Peyer's patch (tissue), 4 donors: ENCODE measurements around the gene DPM2. TPM values are rescaled to one million over a fixed set of nuclear protein-coding genes. Genes with fewer than 3 reads are reported as not detected.

ENCODE experiments used
- DNase-seq, 3 donors: peaks; one replicate each; pipeline ENCODE4 v3.0.0-alpha.2; 2017 to 2019
- H3K27ac ChIP-seq, 4 donors: fragments of 200-600 bp; sonication (generic); one replicate each; pipeline ENCODE4 v1.5.1; 2016 to 2019
- H3K27me3 ChIP-seq, 2 donors: fragments of 200-600 bp; sonication (generic); one replicate each; pipeline ENCODE4 v1.5.1; 2019
- H3K36me3 ChIP-seq, 3 donors: fragments of 200-600 bp; sonication (generic); one replicate each; pipeline ENCODE4 v1.5.1; 2016 to 2019
- H3K4me1 ChIP-seq, 4 donors: fragments of 200-600 bp; sonication (generic); one replicate each; pipeline ENCODE4 v1.5.1; 2016 to 2019
- H3K4me3 ChIP-seq, 4 donors: fragments of 200-600 bp; sonication (generic); 1 replicate in 3 of 4; 2 replicates in 1 of 4; pipeline ENCODE4 v1.5.1; 2016 to 2019; ENCODE audit warnings: mild to moderate bottlenecking in 1 of 4
- H3K9me3 ChIP-seq, 4 donors: fragments of 200-600 bp; sonication (generic); one replicate each; pipeline ENCODE4 v1.5.1; 2016 to 2019; ENCODE audit warnings: mild to moderate bottlenecking in 1 of 4
- CTCF ChIP-seq, 6 experiments: fragments of 450-650 bp in 4 of 6; fragments of 200-600 bp in 2 of 6; sonication (generic) in 1 of 6; IDR thresholded peaks; one replicate each; pipeline ENCODE4 v1.5.1; 2017 to 2019; ENCODE audit warnings: antibody characterized with exemption in 6 of 6, mild to moderate bottlenecking in 3 of 6, moderate library complexity in 1 of 6
- POLR2A ChIP-seq, 2 donors: fragments of 450-650 bp; IDR thresholded peaks; one replicate each; pipeline ENCODE4 v1.5.1; 2017; ENCODE audit warnings: antibody characterized with exemption in 2 of 2, mild to moderate bottlenecking in 2 of 2, moderate library complexity in 2 of 2
- total RNA-seq, 4 donors: library from RNA; depleted of rRNA; stranded (reverse); fragments of >200 nt; gene quantifications; one replicate each; pipeline ENCODE4 v1.1.0, GENCODE V29; 2016

DPM2 gene
- total RNA-seq, 4 donors from 2014 or later, result 20.6 to 27.3 (median 22.1) TPM

GRCh38 chr9:127915325-127915752 is 22.3 kb downstream of the DPM2 start:
- Histone ChIP-seq H3K4me3 (peak overlapping the region; percentile 66 to 76 (median 72)), H3K4me1 (peaks cover 6 to 57% (median 36%) of the 10 kb centered on the region in 4 donors), H3K27me3 (no peaks in the 10 kb centered on the region), H3K36me3 (peaks cover 0 to 33% (median 0%) of the 10 kb centered on the region in 3 donors), H3K27ac (peak overlapping the region; percentile 55 to 89 (median 76)), H3K9me3 (no peaks in the 10 kb centered on the region)
- TF ChIP-seq POLR2A (IDR thresholded peaks at IDR 0.05), result no peak
- no peak for TF ChIP-seq CTCF (IDR thresholded peaks at IDR 0.05)
- DNase-seq, result peak in 2 of 3 donors; percentile 70 to 79

GRCh38 chr9:127913682-127914081 is 24.0 kb downstream of the DPM2 start:
- Histone ChIP-seq H3K4me3 (no peak overlapping the region), H3K27me3 (no peaks in the 10 kb centered on the region), H3K36me3 (peaks cover 0 to 41% (median 0%) of the 10 kb centered on the region in 3 donors), H3K9me3 (no peaks in the 10 kb centered on the region), H3K4me1 (peaks cover 2 to 52% (median 33%) of the 10 kb centered on the region in 4 donors), H3K27ac (peak overlapping the region in 1 of 4 donors; percentile 65)
- TF ChIP-seq POLR2A (IDR thresholded peaks at IDR 0.05) (no peak), CTCF (IDR thresholded peaks at IDR 0.05) (no peak)
- DNase-seq, result no peak

DNA sequence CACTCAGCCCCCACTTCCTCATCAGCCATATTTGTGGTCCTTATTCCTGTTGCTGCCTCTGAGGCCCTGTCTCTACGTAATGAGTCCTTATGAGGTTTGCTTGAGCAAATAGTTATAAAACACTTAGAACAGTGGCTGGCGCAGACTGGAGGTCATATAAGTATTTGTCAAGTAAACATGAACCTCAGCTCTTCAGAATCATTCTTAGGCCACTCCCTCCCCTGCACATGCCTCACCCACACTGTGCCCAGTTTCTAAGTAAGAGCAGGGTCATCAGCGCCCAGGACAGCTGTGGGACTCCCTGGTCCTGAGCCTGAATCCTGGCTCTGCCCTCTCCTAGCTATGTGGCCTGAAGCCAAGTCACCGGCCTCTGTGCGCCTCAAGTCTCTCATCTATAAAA is 24.8 kb downstream of the DPM2 start:
- Histone ChIP-seq H3K4me1 (peaks cover 2 to 44% (median 25%) of the 10 kb centered on the region in 4 donors), H3K9me3 (no peaks in the 10 kb centered on the region), H3K27ac (peak overlapping the region in 2 of 4 donors; percentile 37 to 65), H3K27me3 (no peaks in the 10 kb centered on the region), H3K36me3 (peaks cover 0 to 47% (median 0%) of the 10 kb centered on the region in 3 donors), H3K4me3 (no peak overlapping the region)
- no peak for TF ChIP-seq POLR2A (IDR thresholded peaks at IDR 0.05)
- TF ChIP-seq CTCF (IDR thresholded peaks at IDR 0.05), result no peak
- peak in 2 of 3 donors; percentile 61 to 71 for DNase-seq

DNA sequence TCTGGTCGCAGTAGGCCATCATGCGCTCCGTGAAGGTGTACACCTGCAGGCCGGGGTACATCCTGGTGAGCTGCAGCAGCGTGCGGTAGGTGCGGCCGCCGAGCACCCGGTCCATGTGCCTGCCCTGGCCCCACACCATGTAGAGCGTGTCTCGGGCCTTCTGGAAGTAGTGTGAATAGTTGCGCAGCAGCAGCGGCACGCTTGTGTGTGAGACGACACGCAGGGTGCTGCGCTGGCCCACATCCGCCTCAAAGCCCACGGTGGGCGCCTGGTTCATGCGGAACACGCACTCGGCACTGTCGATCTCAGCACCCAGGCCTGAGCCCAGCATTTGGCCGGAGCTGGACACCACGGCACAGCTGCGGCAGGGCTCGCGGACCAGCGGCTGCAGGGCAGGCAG is 25.4 kb downstream of the DPM2 start:
- no peak for DNase-seq
- H3K27me3 ChIP-seq, result no peaks in the 10 kb centered on the region
- no peak for TF ChIP-seq POLR2A (IDR thresholded peaks at IDR 0.05)
- TF ChIP-seq CTCF (IDR thresholded peaks at IDR 0.05), result no peak
- peaks cover 2 to 39% (median 24%) of the 10 kb centered on the region in 4 donors for H3K4me1 ChIP-seq
- peak overlapping the region in 2 of 4 donors; percentile 37 to 65 for H3K27ac ChIP-seq
- no peaks in the 10 kb centered on the region for H3K9me3 ChIP-seq
- H3K36me3 ChIP-seq, result peaks cover 0 to 49% (median 0%) of the 10 kb centered on the region in 3 donors
- H3K4me3 ChIP-seq, result no peak overlapping the region

GRCh38 chr9:127910613-127911205 is 26.9 kb downstream of the DPM2 start:
- DNase-seq, result no peak
- H3K9me3 ChIP-seq, result no peaks in the 10 kb centered on the region
- peaks cover 2 to 40% (median 34%) of the 10 kb centered on the region in 4 donors for H3K4me1 ChIP-seq
- TF ChIP-seq CTCF (IDR thresholded peaks at IDR 0.05), result peak in 3 of 6 experiments; percentile 16 to 40 (median 34)
- TF ChIP-seq POLR2A (IDR thresholded peaks at IDR 0.05), result no peak
- H3K27ac ChIP-seq, result peak overlapping the region in 3 of 4 donors; percentile 2 to 65 (median 63)
- H3K36me3 ChIP-seq, result peaks cover 0 to 49% (median 0%) of the 10 kb centered on the region in 3 donors
- H3K4me3 ChIP-seq, result no peak overlapping the region
- no peaks in the 10 kb centered on the region for H3K27me3 ChIP-seq
